ENCODE measurements around the gene PIK3C2G. TPM values are rescaled to one million over a fixed set of nuclear protein-coding genes. Genes with fewer than 3 reads are reported as not detected.
"Not testable (repeated sequence)": the region's sequence is repeated elsewhere in the genome, so short reads cannot be mapped to it uniquely, and the experiment has no call there.

Gene PIK3C2G
- total RNA-seq, 2 experiments from 2014 or later = not detected

DNA sequence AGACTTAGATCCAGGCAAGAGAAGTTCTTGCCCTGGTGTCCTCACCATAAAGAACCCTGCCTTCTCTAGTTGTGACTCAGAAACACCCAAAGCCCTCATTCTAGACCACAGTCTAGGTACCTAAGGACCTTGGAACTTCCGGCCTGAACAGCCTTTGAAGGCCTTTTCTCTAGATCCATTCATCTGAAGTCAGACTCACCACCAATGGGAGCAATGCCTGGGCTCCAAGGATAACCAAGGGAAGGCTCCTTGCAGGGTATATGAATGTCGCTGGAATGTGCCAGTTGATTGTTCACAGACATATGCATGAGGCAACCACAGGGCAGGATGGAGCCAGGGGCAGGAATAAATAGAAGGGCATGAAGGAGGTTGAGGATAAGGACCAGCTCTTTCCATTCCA, 390.2 kb downstream of the PIK3C2G start:
- H3K27me3 Mint-ChIP-seq = no peaks in the 10 kb centered on the region

DNA sequence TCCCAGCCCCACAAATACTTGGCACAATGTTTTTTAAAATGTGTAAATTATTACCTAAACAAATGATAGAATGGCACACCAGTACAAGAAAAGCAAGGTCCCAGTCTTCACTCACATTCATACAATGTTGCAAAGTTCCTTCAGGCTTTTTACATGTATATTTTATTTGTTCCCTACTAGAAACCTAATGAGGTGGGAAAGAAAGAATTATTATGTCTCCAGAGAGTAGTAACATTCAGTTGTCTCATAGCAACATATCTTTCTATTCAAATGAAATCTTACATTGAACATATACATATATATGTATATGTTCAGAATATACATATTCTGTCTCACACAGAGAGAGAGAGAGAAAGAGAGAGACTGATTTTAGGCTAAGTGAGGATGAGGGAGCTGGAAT, 391.3 kb downstream of the PIK3C2G start:
- no peak for DNase-seq
- no peaks in the 10 kb centered on the region for H3K36me3 Mint-ChIP-seq (ENCODE audit: low read depth)
- POLR2A ChIA-PET = no interaction called here
- no peak overlapping the region for H3K4me3 Mint-ChIP-seq
- no peaks in the 10 kb centered on the region for H3K4me1 Mint-ChIP-seq
- no peaks in the 10 kb centered on the region for H3K27me3 Mint-ChIP-seq
- CTCF ChIA-PET = no interaction called here
- peaks cover 5% of the 10 kb centered on the region for H3K9me3 Mint-ChIP-seq
- no peak overlapping the region for H3K27ac Mint-ChIP-seq

More for the DNA sequence above, 390.2 kb downstream of the PIK3C2G start:
- ChIA-PET CTCF (no interaction called here), POLR2A (no interaction called here)
- Mint-ChIP-seq H3K36me3 (ENCODE audit: low read depth) (no peaks in the 10 kb centered on the region), H3K27ac (no peak overlapping the region), H3K4me1 (no peaks in the 10 kb centered on the region), H3K4me3 (no peak overlapping the region), H3K9me3 (peaks cover 4% of the 10 kb centered on the region)
- DNase-seq = no peak

DNA sequence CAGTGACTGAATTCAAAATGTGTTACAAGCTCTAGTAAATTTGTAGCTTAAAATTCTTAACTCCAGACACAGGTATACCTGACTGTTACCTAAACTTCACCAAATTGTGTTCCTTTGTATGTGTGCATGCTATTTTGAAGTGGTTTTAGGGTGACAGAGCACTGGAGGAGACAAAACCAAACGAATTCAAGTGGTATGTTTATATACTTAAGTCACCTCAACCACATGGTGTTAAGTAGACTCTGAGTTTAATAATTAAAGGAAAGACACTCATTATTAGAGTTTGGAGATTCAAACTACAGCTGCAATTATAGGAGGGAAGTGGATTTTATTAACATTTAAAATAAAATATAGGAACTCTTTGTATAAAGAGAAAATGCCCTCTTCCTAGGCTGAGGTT, 392.1 kb downstream of the PIK3C2G start:
- Mint-ChIP-seq H3K36me3 (ENCODE audit: low read depth) (no peaks in the 10 kb centered on the region), H3K4me3 (no peak overlapping the region), H3K9me3 (peaks cover 5% of the 10 kb centered on the region), H3K4me1 (no peaks in the 10 kb centered on the region), H3K27me3 (no peaks in the 10 kb centered on the region), H3K27ac (no peak overlapping the region)
- ChIA-PET CTCF (no interaction called here), POLR2A (no interaction called here)
- DNase-seq = no peak

DNA sequence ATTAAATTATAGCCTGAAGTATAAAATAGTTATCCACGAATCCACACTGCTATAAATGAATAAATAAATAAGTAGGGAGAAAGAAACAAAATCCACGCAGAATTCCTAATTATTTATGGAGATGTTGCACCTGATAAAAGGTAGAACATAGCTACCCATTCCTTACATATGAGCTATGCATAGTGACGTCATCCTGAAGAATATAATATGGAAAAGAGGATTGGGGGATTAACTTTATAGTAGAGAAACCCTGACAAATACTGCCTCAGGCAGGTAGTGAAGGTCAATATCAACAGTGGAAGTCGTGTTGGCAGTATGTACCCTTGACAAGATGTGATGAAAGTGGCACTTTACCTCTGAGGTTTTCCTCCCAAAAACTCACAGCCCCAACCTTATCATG, 394.0 kb downstream of the PIK3C2G start:
- no peak overlapping the region for H3K27ac Mint-ChIP-seq
- ChIA-PET POLR2A (no interaction called here), CTCF (no interaction called here)
- no peak overlapping the region for H3K4me3 Mint-ChIP-seq
- H3K9me3 Mint-ChIP-seq = peaks cover 5% of the 10 kb centered on the region
- no peaks in the 10 kb centered on the region for H3K36me3 Mint-ChIP-seq (ENCODE audit: low read depth)
- H3K27me3 Mint-ChIP-seq = no peaks in the 10 kb centered on the region
- no peak for DNase-seq
- H3K4me1 Mint-ChIP-seq = no peaks in the 10 kb centered on the region

DNA sequence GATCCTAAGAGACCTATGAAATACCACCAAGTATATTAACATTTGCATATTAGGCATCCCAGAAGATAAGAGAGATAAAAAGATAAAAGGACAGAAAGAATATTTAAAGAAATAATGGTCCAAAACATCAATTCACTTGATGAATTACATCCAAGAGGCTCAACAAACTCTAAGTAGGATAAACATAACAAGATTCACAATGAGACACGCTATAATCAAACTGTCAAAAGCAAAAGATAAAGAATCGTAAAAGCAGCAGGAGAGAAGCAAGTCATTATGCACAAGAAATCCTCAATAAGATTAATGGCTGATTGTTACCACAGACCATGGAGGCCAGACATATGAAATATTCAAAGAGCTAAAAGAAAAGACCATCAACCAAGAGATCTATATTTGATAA, 396.9 kb downstream of the PIK3C2G start:
- DNase-seq = no peak
- Mint-ChIP-seq H3K27ac (no peak overlapping the region), H3K36me3 (ENCODE audit: low read depth) (no peaks in the 10 kb centered on the region), H3K4me1 (no peaks in the 10 kb centered on the region), H3K27me3 (no peaks in the 10 kb centered on the region), H3K4me3 (no peak overlapping the region), H3K9me3 (peaks cover 8% of the 10 kb centered on the region)
- ChIA-PET CTCF (no interaction called here), POLR2A (no interaction called here)

DNA sequence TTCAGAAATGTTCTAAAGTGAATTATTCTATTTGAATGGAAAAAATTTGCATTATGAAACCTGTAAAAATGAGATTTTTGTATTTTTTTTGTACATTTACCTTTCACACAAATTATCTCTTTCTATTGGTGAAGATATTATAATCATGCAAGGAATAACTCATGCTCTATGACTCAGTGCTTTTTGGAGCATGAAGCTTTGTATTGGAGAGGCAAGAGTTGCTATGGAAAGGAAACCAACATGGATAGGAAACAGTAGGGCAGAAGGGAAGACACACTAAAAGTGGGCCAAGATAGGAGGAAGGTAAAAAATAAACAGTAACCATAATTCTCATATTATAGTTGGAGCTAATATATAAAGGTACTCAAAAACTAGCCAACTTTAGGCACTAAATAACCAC, 397.5 kb downstream of the PIK3C2G start:
- ChIA-PET POLR2A (no interaction called here), CTCF (interaction anchor here (0.6 kb wide), 1 partner anchor 498 kb away, joined by 3 read pairs; no protein-coding TSS in a partner anchor)
- H3K4me1 Mint-ChIP-seq = no peaks in the 10 kb centered on the region
- no peaks in the 10 kb centered on the region for H3K36me3 Mint-ChIP-seq (ENCODE audit: low read depth)
- peaks cover 9% of the 10 kb centered on the region for H3K9me3 Mint-ChIP-seq
- no peak for DNase-seq
- no peak overlapping the region for H3K27ac Mint-ChIP-seq
- no peaks in the 10 kb centered on the region for H3K27me3 Mint-ChIP-seq
- H3K4me3 Mint-ChIP-seq = no peak overlapping the region

DNA sequence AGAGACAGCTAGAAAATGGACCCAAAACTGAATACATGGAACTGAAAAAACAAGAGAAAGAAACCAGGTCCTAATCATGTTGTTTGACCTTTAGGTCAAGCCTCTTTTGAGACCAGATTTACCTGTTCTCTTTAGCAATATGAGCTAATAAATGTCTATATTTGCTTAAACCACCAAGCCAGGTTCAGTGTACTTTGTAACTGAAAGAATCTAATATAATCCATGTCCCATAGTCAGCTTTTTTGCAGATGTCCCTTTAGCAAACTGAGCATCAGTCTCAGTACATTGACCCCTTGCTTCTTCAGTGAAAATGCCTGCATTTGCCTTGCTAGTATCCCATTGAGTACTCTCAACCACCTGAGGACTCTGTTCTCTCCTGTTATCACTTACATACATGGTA, 414.8 kb downstream of the PIK3C2G start:
- DNase-seq = no peak
- POLR2A ChIA-PET = no interaction called here
- H3K4me3 Mint-ChIP-seq = no peak overlapping the region
- no peaks in the 10 kb centered on the region for H3K36me3 Mint-ChIP-seq (ENCODE audit: low read depth)
- H3K27me3 Mint-ChIP-seq = no peaks in the 10 kb centered on the region
- peaks cover 2% of the 10 kb centered on the region for H3K9me3 Mint-ChIP-seq
- H3K27ac Mint-ChIP-seq = no peak overlapping the region
- CTCF ChIA-PET = no interaction called here
- no peaks in the 10 kb centered on the region for H3K4me1 Mint-ChIP-seq

DNA sequence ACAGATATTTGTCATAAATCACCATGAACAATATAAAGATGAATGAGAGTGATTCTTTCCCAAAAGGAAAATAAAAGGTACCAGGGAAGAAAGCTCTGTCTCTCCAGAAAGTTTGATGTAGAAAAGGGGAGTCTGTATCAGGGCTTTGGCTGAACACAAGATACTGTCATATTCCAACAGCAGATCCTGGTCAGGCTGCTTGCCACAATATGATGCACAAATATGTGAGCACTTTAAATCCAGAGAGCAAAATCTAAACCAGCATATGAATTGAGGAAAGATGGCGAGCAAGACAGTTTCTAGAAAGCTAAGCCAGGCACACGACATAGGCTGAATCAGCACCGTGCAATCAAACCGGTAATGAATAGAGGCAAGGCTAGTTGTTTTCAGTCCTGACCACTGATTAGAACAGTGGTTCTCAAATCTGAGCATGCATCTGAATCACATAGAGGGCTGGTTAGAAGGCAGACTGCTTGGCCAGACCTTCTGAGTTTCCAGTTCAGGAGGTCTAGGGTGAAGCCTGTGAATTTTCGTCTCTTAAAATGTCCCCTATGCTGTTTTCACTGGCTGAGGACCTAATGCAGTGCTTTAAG, 415.8 kb downstream of the PIK3C2G start:
- ChIA-PET CTCF (no interaction called here), POLR2A (no interaction called here)
- H3K27me3 Mint-ChIP-seq = no peaks in the 10 kb centered on the region
- DNase-seq = no peak
- peaks cover 2% of the 10 kb centered on the region for H3K9me3 Mint-ChIP-seq
- no peaks in the 10 kb centered on the region for H3K4me1 Mint-ChIP-seq
- no peaks in the 10 kb centered on the region for H3K36me3 Mint-ChIP-seq (ENCODE audit: low read depth)
- no peak overlapping the region for H3K27ac Mint-ChIP-seq
- no peak overlapping the region for H3K4me3 Mint-ChIP-seq

DNA sequence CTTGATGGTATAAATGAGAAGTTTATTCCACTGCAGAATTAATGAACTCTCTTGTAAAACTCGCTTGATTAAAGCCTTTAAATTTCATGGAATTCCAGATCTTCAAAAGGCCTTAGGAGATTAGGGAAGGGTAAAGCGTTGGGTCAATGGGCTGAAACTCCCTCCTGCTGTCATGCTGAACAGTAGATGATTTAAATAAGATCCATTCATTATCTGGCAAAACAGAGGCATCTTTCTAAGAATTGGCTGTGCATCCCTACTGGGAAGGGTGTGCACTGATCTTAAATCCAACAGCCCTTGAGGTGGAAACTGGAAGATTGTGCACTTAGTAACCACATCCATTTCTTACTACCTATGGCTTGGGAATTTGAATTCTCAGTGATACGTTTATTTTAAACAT, 420.5 kb downstream of the PIK3C2G start:
- Mint-ChIP-seq H3K36me3 (ENCODE audit: low read depth) (no peaks in the 10 kb centered on the region), H3K27me3 (no peaks in the 10 kb centered on the region), H3K27ac (no peak overlapping the region), H3K4me3 (no peak overlapping the region), H3K9me3 (no peaks in the 10 kb centered on the region), H3K4me1 (no peaks in the 10 kb centered on the region)
- no peak for DNase-seq
- POLR2A ChIA-PET = no interaction called here
- CTCF ChIA-PET = no interaction called here

DNA sequence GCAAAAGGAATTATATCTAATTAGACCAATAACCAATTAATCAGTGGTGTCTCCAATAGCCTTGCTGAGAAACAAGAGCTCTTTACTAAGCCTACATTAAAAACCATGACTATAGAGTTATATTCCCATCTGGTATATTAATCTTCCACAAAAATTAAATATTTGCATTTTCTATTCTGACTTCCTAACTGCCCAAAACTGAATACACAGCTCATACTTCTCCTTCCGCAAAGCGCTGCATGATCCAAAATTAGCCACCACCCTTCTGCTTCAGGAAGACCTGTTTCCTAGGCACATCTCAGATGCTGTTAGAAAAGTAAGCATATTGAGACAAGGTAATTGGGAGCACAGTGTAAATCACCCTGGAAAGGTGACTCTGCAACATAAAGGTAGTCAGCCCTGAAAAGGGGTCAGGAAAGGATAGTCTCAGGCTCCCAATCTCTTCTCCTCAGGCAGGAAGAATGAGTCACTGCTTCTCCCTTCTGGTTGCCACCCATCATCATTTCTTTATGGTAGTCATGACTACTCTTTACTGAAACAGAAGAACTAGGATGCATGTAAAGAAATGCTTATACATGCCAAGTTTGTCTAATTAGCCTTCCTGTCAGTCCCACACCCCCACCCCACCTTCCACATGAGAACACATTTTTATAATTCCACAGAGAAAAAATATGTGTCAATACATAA, 422.2 kb downstream of the PIK3C2G start:
- Mint-ChIP-seq H3K27me3 (no peaks in the 10 kb centered on the region), H3K4me3 (no peak overlapping the region), H3K36me3 (ENCODE audit: low read depth) (no peaks in the 10 kb centered on the region), H3K4me1 (no peaks in the 10 kb centered on the region), H3K9me3 (no peaks in the 10 kb centered on the region), H3K27ac (no peak overlapping the region)
- DNase-seq = no peak
- POLR2A ChIA-PET = no interaction called here
- CTCF ChIA-PET = no interaction called here

DNA sequence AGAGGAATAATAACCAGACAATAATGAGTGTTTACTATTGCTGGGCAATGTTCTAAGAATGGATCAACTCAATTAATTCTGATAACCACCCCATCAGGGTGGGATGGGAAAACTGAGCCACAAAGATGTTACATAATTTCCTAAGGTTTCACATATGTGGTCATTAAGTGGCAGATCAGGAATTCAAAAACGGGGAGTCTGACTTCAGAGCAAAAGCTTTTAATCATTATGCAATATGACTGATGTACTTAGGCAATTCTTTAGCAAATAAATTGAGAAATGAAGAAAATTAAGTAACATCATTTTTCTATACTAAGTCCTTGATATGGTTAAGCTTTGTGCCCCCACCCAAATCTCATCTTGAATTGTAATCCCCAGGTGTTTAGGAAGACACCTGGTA, 423.1 kb downstream of the PIK3C2G start:
- Mint-ChIP-seq H3K4me1 (no peaks in the 10 kb centered on the region), H3K27me3 (no peaks in the 10 kb centered on the region), H3K4me3 (no peak overlapping the region), H3K27ac (no peak overlapping the region), H3K9me3 (no peaks in the 10 kb centered on the region), H3K36me3 (ENCODE audit: low read depth) (no peaks in the 10 kb centered on the region)
- CTCF ChIA-PET = no interaction called here
- POLR2A ChIA-PET = no interaction called here
- DNase-seq = no peak

DNA sequence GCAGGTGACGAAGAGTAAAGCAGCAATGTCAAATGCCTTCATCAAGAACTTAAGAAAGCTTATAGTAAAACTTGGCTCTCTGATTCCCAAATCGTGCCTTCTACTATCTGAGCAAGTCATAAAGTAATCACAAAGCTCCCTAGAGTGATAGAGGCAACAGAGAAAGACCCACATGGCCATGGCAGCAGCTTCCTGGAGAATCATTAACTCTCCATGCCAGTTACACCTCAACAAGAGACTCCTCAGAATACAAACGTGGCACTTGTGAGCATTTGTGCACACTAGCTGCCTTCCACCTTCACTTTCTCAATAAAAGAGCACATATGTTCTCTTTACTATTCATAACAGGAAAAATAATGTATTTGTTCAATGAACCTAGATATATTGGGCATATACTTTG, 428.5 kb downstream of the PIK3C2G start:
- no peaks in the 10 kb centered on the region for H3K4me1 Mint-ChIP-seq
- DNase-seq = no peak
- ChIA-PET CTCF (no interaction called here), POLR2A (no interaction called here)
- H3K27me3 Mint-ChIP-seq = no peaks in the 10 kb centered on the region
- no peak overlapping the region for H3K4me3 Mint-ChIP-seq
- no peaks in the 10 kb centered on the region for H3K36me3 Mint-ChIP-seq (ENCODE audit: low read depth)
- H3K27ac Mint-ChIP-seq = no peak overlapping the region
- peaks cover 7% of the 10 kb centered on the region for H3K9me3 Mint-ChIP-seq

DNA sequence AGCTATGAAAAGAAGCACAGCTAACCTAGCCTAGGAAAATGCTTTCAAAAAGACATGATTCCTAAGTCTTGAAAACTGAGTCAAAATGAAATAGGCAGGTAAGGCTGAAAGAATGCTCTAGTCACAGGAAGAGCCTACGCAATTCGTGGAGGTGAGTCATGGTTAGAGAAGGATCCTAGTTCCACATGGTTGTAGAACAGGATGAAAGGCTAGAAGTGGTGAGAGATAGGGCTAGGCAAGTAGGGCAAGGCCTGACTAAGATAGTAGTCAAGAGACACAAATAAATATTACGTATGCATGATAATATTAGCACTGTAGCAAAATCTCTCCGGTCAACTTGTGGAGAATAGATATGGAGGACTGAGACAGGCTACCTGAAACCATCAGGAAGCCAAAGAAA, 429.3 kb downstream of the PIK3C2G start:
- H3K4me3 Mint-ChIP-seq = no peak overlapping the region
- peaks cover 7% of the 10 kb centered on the region for H3K9me3 Mint-ChIP-seq
- H3K27ac Mint-ChIP-seq = no peak overlapping the region
- no peaks in the 10 kb centered on the region for H3K4me1 Mint-ChIP-seq
- no peak for DNase-seq
- ChIA-PET POLR2A (no interaction called here), CTCF (no interaction called here)
- H3K27me3 Mint-ChIP-seq = no peaks in the 10 kb centered on the region
- H3K36me3 Mint-ChIP-seq (ENCODE audit: low read depth) = no peaks in the 10 kb centered on the region

DNA sequence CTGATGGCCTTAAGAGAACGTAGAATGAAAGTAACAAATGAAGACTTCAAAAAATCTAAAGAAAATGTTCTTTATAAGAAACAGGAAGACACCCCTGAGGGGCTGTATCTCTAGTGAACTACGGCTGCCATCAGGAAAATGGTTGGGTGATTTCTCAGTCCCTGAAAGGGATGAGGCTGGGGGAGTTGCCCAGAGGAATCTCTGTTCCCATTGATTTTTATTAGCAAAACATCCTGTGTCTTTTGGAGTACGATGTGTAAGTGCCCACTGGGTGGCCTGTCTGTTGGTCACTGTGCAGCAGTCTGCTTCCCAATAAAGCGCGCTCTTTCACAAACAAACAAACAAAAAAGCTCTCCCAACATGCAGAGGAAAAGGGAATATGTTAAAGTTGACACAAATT, 432.7 kb downstream of the PIK3C2G start:
- DNase-seq; POLR2A ChIA-PET; H3K4me1 Mint-ChIP-seq; H3K4me3 Mint-ChIP-seq; CTCF ChIA-PET; H3K36me3 Mint-ChIP-seq (ENCODE audit: low read depth); H3K9me3 Mint-ChIP-seq; H3K27me3 Mint-ChIP-seq; H3K27ac Mint-ChIP-seq: not testable (repeated sequence)
